ENCODE measurements around the gene ALDH1L1. TPM values are rescaled to one million over a fixed set of nuclear protein-coding genes. Genes with fewer than 3 reads are reported as not detected.
A peak's percentile ranks its signal among the peaks of the same experiment; 100 is the strongest.
"Not testable (repeated sequence)": the region's sequence is repeated elsewhere in the genome, so short reads cannot be mapped to it uniquely, and the experiment has no call there.

The ALDH1L1 gene
- total RNA-seq, 1 donor, result not detected

DNA sequence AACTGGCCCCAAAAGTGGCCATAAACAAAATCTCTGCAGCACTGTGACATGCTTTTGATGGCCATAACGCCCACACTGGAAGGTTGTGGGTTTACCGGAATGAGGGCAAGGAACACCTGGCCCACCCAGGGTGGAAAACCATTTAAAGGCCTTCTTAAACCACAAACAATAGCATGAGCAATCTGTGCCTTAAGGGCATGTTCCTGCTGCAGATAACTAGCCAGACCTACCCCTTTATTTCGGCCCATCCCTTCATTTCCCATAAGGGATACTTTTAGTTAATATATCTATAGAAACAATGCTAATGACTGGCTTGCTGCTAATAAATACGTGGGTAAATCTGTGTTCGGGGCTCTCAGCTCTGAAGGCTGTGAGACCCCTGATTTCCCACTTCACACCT lies 88.3 kb downstream of the ALDH1L1 start:
- not testable (repeated sequence) for H3K4me3 ChIP-seq (ENCODE audit: low read length); H3K27me3 ChIP-seq (ENCODE audit: insufficient read depth, low read length); H3K9me3 ChIP-seq (ENCODE audit: low read depth, low read length); H3K4me1 ChIP-seq (ENCODE audit: insufficient read depth, low read length)

GRCh38 chr3:126087552-126088175 lies 92.7 kb downstream of the ALDH1L1 start:
- H3K9me3 ChIP-seq (ENCODE audit: low read depth, low read length), result no peaks in the 10 kb centered on the region
- H3K4me1 ChIP-seq (ENCODE audit: insufficient read depth, low read length), result peaks cover 19% of the 10 kb centered on the region
- H3K4me3 ChIP-seq (ENCODE audit: low read length), result no peak overlapping the region
- no peaks in the 10 kb centered on the region for H3K27me3 ChIP-seq (ENCODE audit: insufficient read depth, low read length)

- no peaks in the 10 kb centered on the region for H3K27me3 ChIP-seq (ENCODE audit: insufficient read depth, low read length)
- peaks cover 19% of the 10 kb centered on the region for H3K4me1 ChIP-seq (ENCODE audit: insufficient read depth, low read length)
- H3K4me3 ChIP-seq (ENCODE audit: low read length), result no peak overlapping the region
- H3K9me3 ChIP-seq (ENCODE audit: low read depth, low read length), result no peaks in the 10 kb centered on the region
Measured at GRCh38 chr3:126085841-126086240, 94.5 kb downstream of the ALDH1L1 start.

DNA sequence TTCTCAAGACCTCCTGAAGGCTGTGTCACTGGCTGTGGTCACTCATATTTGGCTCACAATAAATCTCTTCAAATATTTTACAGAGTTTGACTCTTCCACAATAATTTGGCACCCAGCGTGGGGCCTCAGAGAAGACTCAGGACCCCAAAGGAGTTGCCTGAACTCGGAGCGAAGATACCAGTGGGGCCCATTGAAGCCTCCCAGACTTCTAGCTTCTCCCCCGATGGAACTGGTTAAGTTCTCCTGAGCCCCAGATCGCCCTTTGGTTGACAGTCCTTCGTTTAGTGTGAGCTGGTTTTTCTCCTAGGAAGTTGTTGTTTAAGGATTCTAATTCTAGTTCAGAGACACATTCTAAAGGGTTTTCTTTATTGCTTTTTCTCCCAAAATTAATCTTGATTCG lies 95.1 kb downstream of the ALDH1L1 start:
- H3K27me3 ChIP-seq (ENCODE audit: insufficient read depth, low read length), result no peaks in the 10 kb centered on the region
- no peak overlapping the region for H3K4me3 ChIP-seq (ENCODE audit: low read length)
- no peaks in the 10 kb centered on the region for H3K9me3 ChIP-seq (ENCODE audit: low read depth, low read length)
- peaks cover 19% of the 10 kb centered on the region for H3K4me1 ChIP-seq (ENCODE audit: insufficient read depth, low read length)

DNA sequence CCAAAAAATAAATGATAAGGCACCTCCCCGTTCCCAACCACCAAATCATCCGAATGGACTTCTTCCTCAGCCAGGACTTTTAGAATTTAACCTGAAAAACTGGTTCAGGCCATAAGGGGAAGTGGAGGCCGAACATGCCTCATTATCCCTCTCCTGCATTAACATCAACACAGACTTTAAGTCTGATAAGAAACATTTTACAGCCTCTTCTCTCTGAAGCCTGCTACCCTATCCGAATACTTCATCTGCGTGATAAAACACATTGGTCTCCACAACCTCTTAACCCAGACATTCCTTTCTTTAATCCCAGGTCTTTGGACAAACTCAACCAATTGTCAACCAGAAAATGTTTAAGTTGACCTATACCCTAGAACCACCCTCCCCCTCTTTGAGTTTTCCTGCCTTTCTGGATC lies 95.6 kb downstream of the ALDH1L1 start:
- Histone ChIP-seq H3K9me3 (ENCODE audit: low read depth, low read length) (no peaks in the 10 kb centered on the region), H3K4me3 (ENCODE audit: low read length) (peak overlapping the region; percentile 59), H3K4me1 (ENCODE audit: insufficient read depth, low read length) (peaks cover 19% of the 10 kb centered on the region), H3K27me3 (ENCODE audit: insufficient read depth, low read length) (no peaks in the 10 kb centered on the region)

GRCh38 chr3:126083913-126084767 lies 96.2 kb downstream of the ALDH1L1 start, which contains the start of gene SLC41A3:
TSS of gene SLC41A3 (minus strand) at chr3:126084124. CDS start at chr3:126068219, 15,905 bp downstream.
- H3K4me3 ChIP-seq (ENCODE audit: low read length), result peak within 1 kb of the TSS; percentile 59
- no peaks in the 10 kb centered on the region for H3K27me3 ChIP-seq (ENCODE audit: insufficient read depth, low read length)
- no peaks in the 10 kb centered on the region for H3K9me3 ChIP-seq (ENCODE audit: low read depth, low read length)
- peaks cover 19% of the 10 kb centered on the region for H3K4me1 ChIP-seq (ENCODE audit: insufficient read depth, low read length)

- H3K4me3 ChIP-seq (ENCODE audit: low read length), result peak overlapping the region; percentile 59
- H3K27me3 ChIP-seq (ENCODE audit: insufficient read depth, low read length), result no peaks in the 10 kb centered on the region
- peaks cover 19% of the 10 kb centered on the region for H3K4me1 ChIP-seq (ENCODE audit: insufficient read depth, low read length)
- H3K9me3 ChIP-seq (ENCODE audit: low read depth, low read length), result no peaks in the 10 kb centered on the region
Measured at GRCh38 chr3:126083511-126083912, 96.9 kb downstream of the ALDH1L1 start.

DNA sequence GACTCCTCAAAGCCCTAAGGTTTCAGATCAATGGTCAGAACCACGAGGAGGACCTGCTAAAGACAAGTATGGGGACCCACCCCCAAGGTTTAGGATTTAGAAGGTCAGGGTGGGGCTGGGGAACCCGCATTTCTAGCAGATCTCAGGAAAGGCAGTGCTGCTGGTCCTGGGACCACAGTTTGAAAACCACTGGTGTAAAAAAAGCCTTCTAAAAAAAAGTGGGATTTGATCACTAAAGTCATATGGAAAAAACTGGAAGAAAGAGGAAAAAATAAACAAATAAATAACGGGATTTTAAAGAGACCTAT lies 97.3 kb downstream of the ALDH1L1 start:
- Histone ChIP-seq H3K4me1 (ENCODE audit: insufficient read depth, low read length) (peaks cover 19% of the 10 kb centered on the region), H3K27me3 (ENCODE audit: insufficient read depth, low read length) (no peaks in the 10 kb centered on the region), H3K9me3 (ENCODE audit: low read depth, low read length) (no peaks in the 10 kb centered on the region), H3K4me3 (ENCODE audit: low read length) (peak overlapping the region; percentile 59)

- H3K4me3 ChIP-seq (ENCODE audit: low read length), result no peak overlapping the region
- H3K9me3 ChIP-seq (ENCODE audit: low read depth, low read length), result no peaks in the 10 kb centered on the region
- H3K4me1 ChIP-seq (ENCODE audit: insufficient read depth, low read length), result peaks cover 19% of the 10 kb centered on the region
- no peaks in the 10 kb centered on the region for H3K27me3 ChIP-seq (ENCODE audit: insufficient read depth, low read length)
Measured at GRCh38 chr3:126082362-126083137, 97.8 kb downstream of the ALDH1L1 start.

GRCh38 chr3:126081618-126082361 lies 98.6 kb downstream of the ALDH1L1 start:
- H3K4me3 ChIP-seq (ENCODE audit: low read length), result no peak overlapping the region
- no peaks in the 10 kb centered on the region for H3K9me3 ChIP-seq (ENCODE audit: low read depth, low read length)
- no peaks in the 10 kb centered on the region for H3K27me3 ChIP-seq (ENCODE audit: insufficient read depth, low read length)
- peaks cover 19% of the 10 kb centered on the region for H3K4me1 ChIP-seq (ENCODE audit: insufficient read depth, low read length)

- no peaks in the 10 kb centered on the region for H3K27me3 ChIP-seq (ENCODE audit: insufficient read depth, low read length)
- H3K9me3 ChIP-seq (ENCODE audit: low read depth, low read length), result no peaks in the 10 kb centered on the region
- peaks cover 19% of the 10 kb centered on the region for H3K4me1 ChIP-seq (ENCODE audit: insufficient read depth, low read length)
- H3K4me3 ChIP-seq (ENCODE audit: low read length), result no peak overlapping the region
Measured at GRCh38 chr3:126080970-126081369, 99.4 kb downstream of the ALDH1L1 start.

DNA sequence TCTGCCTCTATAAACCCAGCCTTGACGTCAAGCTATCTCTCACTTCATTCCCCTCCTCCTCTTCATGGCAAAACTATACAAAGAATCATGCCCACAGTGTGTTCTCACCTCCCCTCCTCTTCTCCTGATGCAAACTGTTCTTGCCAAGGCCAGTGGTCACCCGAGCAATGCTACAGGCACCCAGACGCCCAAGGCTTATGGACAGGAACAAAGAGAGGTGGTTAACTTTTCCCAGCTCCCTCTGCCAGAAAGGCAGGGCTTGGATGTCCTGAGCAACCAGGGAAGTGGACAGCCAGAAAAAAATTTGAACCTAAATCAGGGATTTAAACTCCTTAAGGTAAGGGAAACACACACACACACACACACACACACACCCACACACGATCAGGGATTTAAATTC lies 101.5 kb downstream of the ALDH1L1 start:
- Histone ChIP-seq H3K9me3 (ENCODE audit: low read depth, low read length) (no peaks in the 10 kb centered on the region), H3K4me1 (ENCODE audit: insufficient read depth, low read length) (peaks cover 6% of the 10 kb centered on the region), H3K4me3 (ENCODE audit: low read length) (no peak overlapping the region), H3K27me3 (ENCODE audit: insufficient read depth, low read length) (no peaks in the 10 kb centered on the region)

DNA sequence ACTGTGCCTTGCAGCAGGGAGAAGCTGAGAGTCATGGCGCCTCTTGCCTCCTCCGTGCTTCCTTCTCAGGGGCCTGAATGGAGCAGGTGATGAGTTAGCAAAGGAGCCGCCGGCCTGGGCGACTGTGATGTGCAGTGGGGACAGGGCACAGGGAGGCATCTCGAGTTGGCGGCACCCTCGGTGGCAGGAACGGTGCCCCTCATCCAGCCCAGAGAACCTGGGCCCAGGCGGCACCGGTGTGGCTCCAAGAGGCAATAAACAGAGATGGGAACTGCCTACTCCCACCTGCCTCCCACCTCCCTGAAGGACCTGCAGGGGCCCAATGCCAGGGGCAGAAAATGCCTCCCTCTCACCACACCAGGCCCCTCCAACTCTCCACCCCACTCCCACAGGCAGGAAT lies 102.6 kb downstream of the ALDH1L1 start:
- H3K4me3 ChIP-seq (ENCODE audit: low read length), result no peak overlapping the region
- no peaks in the 10 kb centered on the region for H3K9me3 ChIP-seq (ENCODE audit: low read depth, low read length)
- H3K4me1 ChIP-seq (ENCODE audit: insufficient read depth, low read length), result no peaks in the 10 kb centered on the region
- no peaks in the 10 kb centered on the region for H3K27me3 ChIP-seq (ENCODE audit: insufficient read depth, low read length)

GRCh38 chr3:126076140-126076539 lies 104.2 kb downstream of the ALDH1L1 start:
- no peaks in the 10 kb centered on the region for H3K27me3 ChIP-seq (ENCODE audit: insufficient read depth, low read length)
- H3K4me1 ChIP-seq (ENCODE audit: insufficient read depth, low read length), result no peaks in the 10 kb centered on the region
- H3K9me3 ChIP-seq (ENCODE audit: low read depth, low read length), result no peaks in the 10 kb centered on the region
- H3K4me3 ChIP-seq (ENCODE audit: low read length), result no peak overlapping the region

GRCh38 chr3:126070146-126070545 lies 110.2 kb downstream of the ALDH1L1 start:
- Histone ChIP-seq H3K4me1 (ENCODE audit: insufficient read depth, low read length) (no peaks in the 10 kb centered on the region), H3K4me3 (ENCODE audit: low read length) (no peak overlapping the region), H3K27me3 (ENCODE audit: insufficient read depth, low read length) (no peaks in the 10 kb centered on the region)

More at GRCh38 chr3:126070146-126070545, 110.2 kb downstream of the ALDH1L1 start:
- no peaks in the 10 kb centered on the region for H3K9me3 ChIP-seq (ENCODE audit: low read depth, low read length)
